Activated CD8-positive, alpha-beta memory T cell treated with anti-CD3 and anti-CD28 coated beads, Interleukin-2, amount 50 U/mL, for 4 hours (primary cell): ENCODE results near the gene PLD4.

Experiments
- DNase-seq: peaks from one replicate; pipeline ENCODE4 v3.0.0-alpha.2; 2020

The PLD4 gene

GRCh38 chr14:104957146-104958113 is 32.8 kb downstream of the PLD4 start:
- DNase-seq, result no peak

- DNase-seq, result no peak
Observed at GRCh38 chr14:104964546-104964945, 39.9 kb downstream of the PLD4 start.

- no peak for DNase-seq
Observed at GRCh38 chr14:104965561-104966231, 41.0 kb downstream of the PLD4 start.

- no peak for DNase-seq
Observed at GRCh38 chr14:104966261-104966865, 41.7 kb downstream of the PLD4 start.

GRCh38 chr14:104966981-104967385 is 42.3 kb downstream of the PLD4 start:
- no peak for DNase-seq

GRCh38 chr14:104967386-104968152 is 42.9 kb downstream of the PLD4 start:
- DNase-seq, result no peak

- DNase-seq, result no peak
Observed at GRCh38 chr14:104968153-104968527, 43.5 kb downstream of the PLD4 start.

GRCh38 chr14:104968541-104969401 is 44.1 kb downstream of the PLD4 start:
- no peak for DNase-seq

GRCh38 chr14:104969741-104970230 is 45.1 kb downstream of the PLD4 start:
- DNase-seq, result no peak

GRCh38 chr14:104970231-104971068 is 45.8 kb downstream of the PLD4 start:
- no peak for DNase-seq

- no peak for DNase-seq
Observed at GRCh38 chr14:104971447-104972240, 47.0 kb downstream of the PLD4 start.

GRCh38 chr14:104972301-104973134 is 47.8 kb downstream of the PLD4 start:
- DNase-seq, result no peak

- no peak for DNase-seq
Observed at GRCh38 chr14:104973135-104973384, 48.4 kb downstream of the PLD4 start.

GRCh38 chr14:104973385-104974145 is 48.9 kb downstream of the PLD4 start:
- DNase-seq, result no peak

GRCh38 chr14:104974146-104974541 is 49.5 kb downstream of the PLD4 start:
- DNase-seq, result no peak

GRCh38 chr14:104974665-104975390 is 50.1 kb downstream of the PLD4 start:
- no peak for DNase-seq

GRCh38 chr14:104975481-104976197 is 51.0 kb downstream of the PLD4 start:
- no peak for DNase-seq
